Gastrocnemius medialis (tissue), 4 donors: Measurements from ENCODE around the gene CCDC134. TPM values are rescaled to one million over a fixed set of nuclear protein-coding genes. Genes with fewer than 3 reads are reported as not detected.
"Not testable (repeated sequence)": the region's sequence is repeated elsewhere in the genome, so short reads cannot be mapped to it uniquely, and the experiment has no call there.

Experiments used
- ATAC-seq, 2 donors: fragments of 150-250 bp; one replicate each; pipeline ENCODE4 v1.9.1; 2016
- DNase-seq, 2 donors: peaks; one replicate each; pipeline ENCODE4 v3.0.0-alpha.2; 2019
- H3K27ac ChIP-seq, 4 donors: fragments of 200-600 bp; sonication (generic); 1 replicate in 1 of 4; 2 replicates in 3 of 4; pipeline ENCODE4 v1.5.1; 2016 to 2018; ENCODE audit warnings: mild to moderate bottlenecking in 2 of 4, moderate library complexity in 1 of 4
- H3K27me3 ChIP-seq, 3 donors: fragments of 200-600 bp; sonication (generic) in 2 of 3; 1 replicate in 1 of 3; 2 replicates in 2 of 3; pipeline versions ENCODE4 v1.5.1 to v1.6.0; 2016 to 2019; ENCODE audit warnings: mild to moderate bottlenecking in 1 of 3, moderate library complexity in 1 of 3
- H3K36me3 ChIP-seq, 2 donors: fragments of 200-600 bp; sonication (generic) in 1 of 2; one replicate each; pipeline ENCODE4 v1.5.1; 2017 to 2018
- H3K4me1 ChIP-seq, 2 donors: fragments of 200-600 bp; sonication (generic) in 1 of 2; one replicate each; pipeline ENCODE4 v1.5.1; 2016 to 2017; ENCODE audit warnings: mild to moderate bottlenecking in 2 of 2
- H3K4me3 ChIP-seq, 4 donors: fragments of 200-600 bp; sonication (generic) in 3 of 4; 1 replicate in 1 of 4; 2 replicates in 3 of 4; pipeline ENCODE4 v1.5.1; 2016 to 2019; ENCODE audit warnings: mild to moderate bottlenecking in 2 of 4
- H3K9me3 ChIP-seq, 3 donors: fragments of 200-600 bp; sonication (generic) in 2 of 3; 1 replicate in 1 of 3; 2 replicates in 2 of 3; pipeline ENCODE4 v1.5.1; 2016 to 2019
- POLR2A ChIP-seq, 2 donors: fragments of 450-650 bp; IDR thresholded peaks; one replicate each; pipeline ENCODE4 v1.6.1; 2017; ENCODE audit warnings: antibody characterized with exemption in 2 of 2, mild to moderate bottlenecking in 2 of 2, moderate library complexity in 2 of 2
- in situ Hi-C, 4 donors: fragments of 200-750 bp; cut with MboI; loops; one replicate each; pipeline versions ENCODE4 v1.15.0 to v1.8.0; 2017; ENCODE audit warnings: low sequenced_read_pairs in 4 of 4
- intact Hi-C: fragments of 100-400 bp; cut with DNase I; formaldehyde crosslinking; loops from one replicate; pipeline ENCODE4 v1.15.1; 2023; ENCODE audit warnings: low total_unique reads
- total RNA-seq, 4 donors: library from RNA; depleted of rRNA; stranded (reverse); fragments of >200 nt; gene quantifications; one replicate each; pipeline versions ENCODE4 v1.1.0 to v1.2.3, GENCODE V29; 2016
- TF ChIP-seq, protein P1 (sequence below), 5 experiments: fragments of 450-650 bp in 3 of 5; fragments of 200-600 bp in 2 of 5; sonication (generic) in 2 of 5; IDR thresholded peaks in 4 of 5; conservative IDR thresholded peaks in 1 of 5; 1 replicate in 4 of 5; 2 replicates in 1 of 5; pipeline ENCODE4 v1.5.1; 2016 to 2019; ENCODE audit warnings: antibody characterized with exemption in 5 of 5, mild to moderate bottlenecking in 3 of 5, moderate library complexity in 3 of 5

Gene CCDC134
- total RNA-seq, 4 donors from 2014 or later, result 3.3 to 7.7 (median 6.0) TPM

DNA sequence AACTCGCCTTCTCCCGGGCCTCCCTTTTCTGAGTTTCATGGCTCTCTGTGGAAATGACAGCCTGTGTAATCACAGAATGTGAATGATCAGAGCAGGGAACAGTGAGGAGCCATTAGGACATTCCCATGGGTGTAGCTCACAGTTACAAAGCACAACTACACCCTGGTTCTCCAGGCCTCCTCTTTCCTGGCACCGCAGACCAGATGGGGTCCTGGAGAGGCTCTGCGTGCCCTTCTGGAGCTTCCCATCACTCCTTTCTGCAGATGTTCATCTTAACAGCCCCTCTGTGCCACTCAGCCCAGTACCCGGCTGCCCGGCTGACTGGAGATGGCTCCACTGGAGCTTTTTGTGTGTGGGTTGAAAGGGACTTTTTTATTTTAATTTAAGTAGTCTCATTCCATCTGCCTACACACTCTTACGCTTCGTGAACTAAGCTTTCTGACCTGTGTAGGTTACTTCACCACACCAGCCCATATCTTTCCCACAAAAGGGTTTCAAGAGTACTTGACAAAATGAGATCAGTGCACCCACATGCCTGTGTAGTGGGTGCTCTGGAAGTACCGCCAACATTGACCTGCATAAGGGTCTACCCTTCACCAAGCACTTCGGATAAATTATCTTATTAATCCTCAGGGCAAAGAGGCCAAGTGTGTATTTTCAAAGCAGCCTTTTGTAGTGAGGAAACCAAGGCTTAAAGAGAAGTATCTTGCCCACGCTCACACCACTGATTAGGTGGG is 62.2 kb downstream of the CCDC134 start:
- Histone ChIP-seq H3K27me3 (no peaks in the 10 kb centered on the region), H3K4me1 (peaks cover 25 to 26% of the 10 kb centered on the region in 2 donors), H3K4me3 (no peak overlapping the region), H3K27ac (peak overlapping the region; percentile 47 to 75 (median 70)), H3K9me3 (no peaks in the 10 kb centered on the region), H3K36me3 (peaks cover 0 to 9% of the 10 kb centered on the region in 2 donors)
- no peak for DNase-seq
- no peak for TF ChIP-seq POLR2A (IDR thresholded peaks at IDR 0.05)
- TF ChIP-seq, protein P1, sequence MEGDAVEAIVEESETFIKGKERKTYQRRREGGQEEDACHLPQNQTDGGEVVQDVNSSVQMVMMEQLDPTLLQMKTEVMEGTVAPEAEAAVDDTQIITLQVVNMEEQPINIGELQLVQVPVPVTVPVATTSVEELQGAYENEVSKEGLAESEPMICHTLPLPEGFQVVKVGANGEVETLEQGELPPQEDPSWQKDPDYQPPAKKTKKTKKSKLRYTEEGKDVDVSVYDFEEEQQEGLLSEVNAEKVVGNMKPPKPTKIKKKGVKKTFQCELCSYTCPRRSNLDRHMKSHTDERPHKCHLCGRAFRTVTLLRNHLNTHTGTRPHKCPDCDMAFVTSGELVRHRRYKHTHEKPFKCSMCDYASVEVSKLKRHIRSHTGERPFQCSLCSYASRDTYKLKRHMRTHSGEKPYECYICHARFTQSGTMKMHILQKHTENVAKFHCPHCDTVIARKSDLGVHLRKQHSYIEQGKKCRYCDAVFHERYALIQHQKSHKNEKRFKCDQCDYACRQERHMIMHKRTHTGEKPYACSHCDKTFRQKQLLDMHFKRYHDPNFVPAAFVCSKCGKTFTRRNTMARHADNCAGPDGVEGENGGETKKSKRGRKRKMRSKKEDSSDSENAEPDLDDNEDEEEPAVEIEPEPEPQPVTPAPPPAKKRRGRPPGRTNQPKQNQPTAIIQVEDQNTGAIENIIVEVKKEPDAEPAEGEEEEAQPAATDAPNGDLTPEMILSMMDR (IDR thresholded peaks at IDR 0.05 in 4 of 5, conservative IDR thresholded peaks at IDR 0.05 in 1 of 5), result no peak
- ATAC-seq, result peak in 1 of 2 donors; percentile 36
- in situ Hi-C loops (no loop called here), intact Hi-C loops (no loop called here)

DNA sequence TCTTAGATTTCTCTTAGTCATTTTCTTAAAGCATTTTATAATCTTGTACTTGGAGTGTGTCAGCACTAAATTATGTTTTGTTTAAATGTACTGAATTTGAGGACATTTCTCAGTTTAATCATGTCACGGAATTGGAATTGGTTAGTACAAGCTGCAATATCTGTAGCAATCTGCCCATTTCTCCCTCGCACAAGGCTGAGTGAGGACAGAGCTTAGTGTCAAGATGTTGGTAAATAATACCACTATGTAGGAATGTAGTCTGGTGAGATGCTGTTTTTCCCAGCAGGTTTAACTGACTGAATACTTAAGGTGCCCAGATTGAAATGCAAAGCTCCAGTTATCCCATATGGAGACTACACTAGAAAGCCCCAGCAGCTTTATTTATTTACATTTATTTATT is 63.0 kb downstream of the CCDC134 start:
- no peaks in the 10 kb centered on the region for H3K27me3 ChIP-seq
- no peaks in the 10 kb centered on the region for H3K9me3 ChIP-seq
- H3K4me3 ChIP-seq, result no peak overlapping the region
- in situ Hi-C loops, result no loop called here
- no peak for ATAC-seq
- peaks cover 0 to 17% of the 10 kb centered on the region in 2 donors for H3K36me3 ChIP-seq
- peaks cover 21 to 26% of the 10 kb centered on the region in 2 donors for H3K4me1 ChIP-seq
- DNase-seq, result no peak
- intact Hi-C loops, result no loop called here
- peak overlapping the region in 2 of 4 donors; percentile 71 to 75 for H3K27ac ChIP-seq
- TF ChIP-seq POLR2A (IDR thresholded peaks at IDR 0.05), result no peak
- TF ChIP-seq, protein P1 (IDR thresholded peaks at IDR 0.05 in 4 of 5, conservative IDR thresholded peaks at IDR 0.05 in 1 of 5), result no peak

DNA sequence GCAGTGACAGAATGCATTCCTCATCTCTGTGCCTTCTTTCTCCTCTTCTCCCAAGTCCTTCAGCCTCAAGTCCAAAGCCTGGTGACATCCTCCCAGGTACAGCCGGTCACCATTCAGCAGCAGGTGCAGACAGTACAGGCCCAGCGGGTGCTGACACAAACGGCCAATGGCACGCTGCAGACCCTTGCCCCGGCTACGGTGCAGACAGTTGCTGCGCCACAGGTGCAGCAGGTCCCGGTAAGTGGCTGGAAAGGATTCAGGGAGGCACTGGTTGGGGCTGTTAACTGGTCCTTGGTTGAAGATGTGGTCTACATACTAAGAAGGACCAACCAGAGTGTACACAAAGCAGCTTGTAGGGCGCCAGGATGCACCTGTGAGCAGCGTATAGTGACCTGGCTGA is 68.1 kb downstream of the CCDC134 start:
- no peak overlapping the region for H3K27ac ChIP-seq
- H3K4me1 ChIP-seq, result peaks cover 1 to 4% of the 10 kb centered on the region in 2 donors
- intact Hi-C loops, result no loop called here
- ATAC-seq (no peak), DNase-seq (no peak)
- H3K36me3 ChIP-seq, result peaks cover 0 to 41% of the 10 kb centered on the region in 2 donors
- no peaks in the 10 kb centered on the region for H3K27me3 ChIP-seq
- H3K4me3 ChIP-seq, result no peak overlapping the region
- in situ Hi-C loops, result no loop called here
- TF ChIP-seq, protein P1 (IDR thresholded peaks at IDR 0.05 in 4 of 5, conservative IDR thresholded peaks at IDR 0.05 in 1 of 5), result no peak
- TF ChIP-seq POLR2A (IDR thresholded peaks at IDR 0.05), result no peak
- H3K9me3 ChIP-seq, result no peaks in the 10 kb centered on the region

DNA sequence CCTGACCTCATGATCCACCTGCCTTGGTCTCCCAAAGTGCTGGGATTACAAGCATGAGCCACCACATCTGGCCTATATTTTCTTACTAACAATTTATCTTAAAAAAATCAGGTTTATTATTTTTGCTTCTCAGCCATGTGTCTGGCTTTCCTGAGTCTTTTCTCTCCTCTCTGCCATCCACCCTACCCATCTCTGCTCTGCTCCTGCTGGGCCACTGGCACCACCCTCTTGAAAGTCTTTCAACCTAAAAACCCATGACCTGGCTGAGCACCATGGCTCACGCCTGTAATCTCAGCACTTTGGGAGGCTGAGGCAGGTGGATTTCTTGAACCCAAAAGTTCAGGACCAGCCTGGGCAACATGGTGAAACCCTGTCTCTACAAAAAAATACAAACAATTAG is 69.6 kb downstream of the CCDC134 start:
- peaks cover 0 to 56% of the 10 kb centered on the region in 2 donors for H3K36me3 ChIP-seq
- H3K9me3 ChIP-seq, in situ Hi-C loops, DNase-seq, H3K4me3 ChIP-seq, intact Hi-C loops, H3K27me3 ChIP-seq, H3K4me1 ChIP-seq, H3K27ac ChIP-seq, ATAC-seq: not testable (repeated sequence)

DNA sequence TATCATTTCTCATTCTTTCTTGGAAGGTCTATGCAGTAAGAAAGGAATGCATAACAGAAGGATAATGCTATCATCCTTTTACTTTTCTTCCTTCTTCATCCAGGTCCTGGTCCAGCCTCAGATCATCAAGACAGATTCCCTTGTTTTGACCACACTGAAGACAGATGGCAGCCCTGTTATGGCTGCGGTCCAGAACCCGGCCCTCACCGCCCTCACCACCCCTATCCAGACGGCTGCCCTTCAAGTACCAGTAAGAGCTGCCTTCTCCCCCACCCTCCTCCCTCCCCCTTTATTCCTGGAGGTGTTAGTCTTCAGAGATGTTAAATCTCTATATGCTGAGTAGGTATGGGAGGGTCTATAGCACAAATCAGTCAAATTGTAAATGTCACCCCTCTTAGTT is 70.3 kb downstream of the CCDC134 start:
- Histone ChIP-seq H3K4me1 (peaks cover 0 to 9% of the 10 kb centered on the region in 2 donors), H3K27ac (no peak overlapping the region), H3K9me3 (no peaks in the 10 kb centered on the region), H3K27me3 (no peaks in the 10 kb centered on the region), H3K4me3 (no peak overlapping the region), H3K36me3 (peaks cover 0 to 61% of the 10 kb centered on the region in 2 donors)
- in situ Hi-C loops (no loop called here), intact Hi-C loops (no loop called here)
- ATAC-seq (no peak), DNase-seq (no peak)
- TF ChIP-seq, protein P1 (IDR thresholded peaks at IDR 0.05 in 4 of 5, conservative IDR thresholded peaks at IDR 0.05 in 1 of 5), result no peak
- no peak for TF ChIP-seq POLR2A (IDR thresholded peaks at IDR 0.05)
